ENCODE data around the gene BAD. TPM values are rescaled to one million over a fixed set of nuclear protein-coding genes. Genes with fewer than 3 reads are reported as not detected.

The BAD gene
- polyA plus RNA-seq, 1 donor (not counting 4 experiments of a cell fraction or from before 2014, with no cell fraction given), result 58.3 TPM

DNA sequence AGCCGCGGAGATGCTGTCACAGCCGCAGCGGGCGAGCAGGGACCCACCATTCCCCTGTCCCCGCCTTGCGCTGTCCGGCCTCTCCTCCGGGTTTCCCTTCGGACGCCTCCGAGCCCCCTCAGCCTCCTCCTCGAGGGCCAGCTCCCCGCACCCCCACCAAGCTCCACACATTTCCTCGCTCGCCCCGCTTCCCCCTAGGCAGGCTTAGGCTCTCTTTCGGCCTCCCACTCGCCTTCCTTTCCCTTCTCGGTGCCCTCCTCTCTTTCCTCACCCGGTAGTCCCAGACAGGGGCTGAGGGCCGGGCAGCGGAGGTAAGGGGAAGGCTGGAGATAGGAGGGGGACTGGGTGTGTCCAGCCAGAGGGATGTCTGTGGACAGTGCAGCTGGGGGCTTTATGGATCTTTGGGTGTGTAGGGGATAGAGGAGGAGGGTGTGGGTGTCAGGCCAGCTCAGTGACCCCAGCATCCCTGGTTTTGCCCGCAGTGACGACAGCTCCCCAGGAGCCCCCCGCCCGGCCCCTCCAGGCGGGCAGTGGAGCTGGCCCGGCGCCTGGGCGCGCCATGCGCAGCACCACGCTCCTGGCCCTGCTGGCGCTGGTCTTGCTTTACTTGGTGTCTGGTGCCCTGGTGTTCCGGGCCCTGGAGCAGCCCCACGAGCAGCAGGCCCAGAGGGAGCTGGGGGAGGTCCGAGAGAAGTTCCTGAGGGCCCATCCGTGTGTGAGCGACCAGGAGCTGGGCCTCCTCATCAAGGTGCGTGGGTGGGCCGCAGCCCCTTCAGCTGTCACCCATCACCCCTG, 8.2 kb upstream of the BAD start:
- peaks cover 46% of the 10 kb centered on the region for H3K27me3 ChIP-seq (ENCODE audit: control insufficient read depth, extremely low read depth, insufficient read depth, low read length)
- TF ChIP-seq, protein P1, sequence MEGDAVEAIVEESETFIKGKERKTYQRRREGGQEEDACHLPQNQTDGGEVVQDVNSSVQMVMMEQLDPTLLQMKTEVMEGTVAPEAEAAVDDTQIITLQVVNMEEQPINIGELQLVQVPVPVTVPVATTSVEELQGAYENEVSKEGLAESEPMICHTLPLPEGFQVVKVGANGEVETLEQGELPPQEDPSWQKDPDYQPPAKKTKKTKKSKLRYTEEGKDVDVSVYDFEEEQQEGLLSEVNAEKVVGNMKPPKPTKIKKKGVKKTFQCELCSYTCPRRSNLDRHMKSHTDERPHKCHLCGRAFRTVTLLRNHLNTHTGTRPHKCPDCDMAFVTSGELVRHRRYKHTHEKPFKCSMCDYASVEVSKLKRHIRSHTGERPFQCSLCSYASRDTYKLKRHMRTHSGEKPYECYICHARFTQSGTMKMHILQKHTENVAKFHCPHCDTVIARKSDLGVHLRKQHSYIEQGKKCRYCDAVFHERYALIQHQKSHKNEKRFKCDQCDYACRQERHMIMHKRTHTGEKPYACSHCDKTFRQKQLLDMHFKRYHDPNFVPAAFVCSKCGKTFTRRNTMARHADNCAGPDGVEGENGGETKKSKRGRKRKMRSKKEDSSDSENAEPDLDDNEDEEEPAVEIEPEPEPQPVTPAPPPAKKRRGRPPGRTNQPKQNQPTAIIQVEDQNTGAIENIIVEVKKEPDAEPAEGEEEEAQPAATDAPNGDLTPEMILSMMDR (optimal IDR thresholded peaks at IDR 0.05 in 1 of 3, IDR thresholded peaks at IDR 0.05 in 1 of 3, conservative IDR thresholded peaks at IDR 0.05 in 1 of 3; ENCODE audit: extremely low read depth in 1 of 3, insufficient read depth in 2 of 3, low read length in 3 of 3), result no peak
- peak; percentile 69 for TF ChIP-seq EZH2 (IDR thresholded peaks at IDR 0.05; ENCODE audit: low read length)
- peaks cover 6% of the 10 kb centered on the region for H3K4me1 ChIP-seq (ENCODE audit: control insufficient read depth, extremely low read depth, insufficient read depth, low read length)

DNA sequence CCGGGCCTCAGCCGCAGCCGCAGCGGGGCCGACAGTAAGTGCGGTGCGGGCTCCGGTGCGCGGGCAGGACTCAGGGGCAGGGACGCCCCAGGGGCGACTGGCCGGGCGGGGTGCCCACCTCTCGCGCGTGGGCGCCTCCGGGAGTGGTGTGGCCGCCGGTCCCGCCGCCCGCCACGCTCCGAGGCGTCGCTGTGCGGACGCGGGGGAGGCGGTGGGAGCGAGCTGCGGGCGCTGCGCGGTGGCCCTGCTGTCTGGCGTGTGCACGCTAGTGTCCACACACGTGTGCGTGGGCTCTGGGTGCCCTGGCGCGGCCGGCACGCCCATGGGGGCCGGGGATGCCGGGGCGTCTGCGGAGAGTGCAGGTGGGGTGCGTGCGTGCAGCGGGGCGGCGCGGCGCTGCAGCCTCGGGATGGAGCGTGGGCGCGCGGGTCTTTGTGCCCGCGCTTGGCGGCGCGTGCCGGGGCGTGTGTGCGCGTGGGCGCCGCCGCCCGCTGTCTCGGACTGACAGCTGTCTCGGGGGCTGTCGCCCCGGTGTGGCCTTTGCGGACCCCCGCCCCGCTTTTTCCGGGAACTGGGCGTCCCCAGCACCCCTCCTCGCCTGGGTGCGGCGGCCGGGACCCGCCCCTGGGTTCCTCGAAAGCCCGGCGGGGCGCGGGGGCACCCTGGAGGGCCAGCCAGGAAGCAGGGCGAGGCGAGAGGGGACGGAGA, 7.4 kb upstream of the BAD start:
- no peaks in the 10 kb centered on the region for H3K79me2 ChIP-seq (ENCODE audit: control insufficient read depth, insufficient read depth, low read length)
- H3K4me3 ChIP-seq (ENCODE audit: control insufficient read depth in 2 of 3, extremely low read depth in 1 of 3, insufficient read depth in 2 of 3, low read depth in 1 of 3, low read length in 3 of 3), result peak overlapping the region; percentile 8 to 34 (median 25)
- TF ChIP-seq, protein P1 (optimal IDR thresholded peaks at IDR 0.05 in 1 of 3, IDR thresholded peaks at IDR 0.05 in 1 of 3, conservative IDR thresholded peaks at IDR 0.05 in 1 of 3; ENCODE audit: extremely low read depth in 1 of 3, insufficient read depth in 2 of 3, low read length in 3 of 3), result no peak
- peak; percentile 73 for TF ChIP-seq EZH2 (IDR thresholded peaks at IDR 0.05; ENCODE audit: low read length)
- H3K36me3 ChIP-seq (ENCODE audit: control insufficient read depth in 2 of 2, extremely low read depth in 1 of 2, insufficient read depth in 2 of 2, low read length in 2 of 2), result peaks cover 0 to 4% of the 10 kb centered on the region in 2 experiments
- H3K4me1 ChIP-seq (ENCODE audit: control insufficient read depth, extremely low read depth, insufficient read depth, low read length), result peaks cover 6% of the 10 kb centered on the region
- no peak overlapping the region for H3K27ac ChIP-seq (ENCODE audit: control insufficient read depth, insufficient read depth, low read length)
- FAIRE-seq (no peak), DNase-seq (ENCODE audit: low read depth, low spot score) (no peak)
- H4K20me1 ChIP-seq (ENCODE audit: control insufficient read depth, extremely low read depth, insufficient read depth, low read length), result no peaks in the 10 kb centered on the region
- H3K4me2 ChIP-seq (ENCODE audit: control insufficient read depth, extremely low read depth, insufficient read depth, low read depth, low read length), result peak overlapping the region; percentile 48
- no peak overlapping the region for H3K9ac ChIP-seq (ENCODE audit: control insufficient read depth, extremely low read depth, insufficient read depth, low read length)
- dilution Hi-C loops (cut with MboI; ENCODE audit: extremely low pct_ligation_motif_present, low sequenced_read_pairs), result no loop called here
- H3K27me3 ChIP-seq (ENCODE audit: control insufficient read depth, extremely low read depth, insufficient read depth, low read length), result peaks cover 39% of the 10 kb centered on the region
- no peaks in the 10 kb centered on the region for H3K9me1 ChIP-seq (ENCODE audit: control insufficient read depth, extremely low read depth, insufficient read depth, low read length)
- H2AFZ ChIP-seq (ENCODE audit: control insufficient read depth, low read length), result no peak overlapping the region
- no peaks in the 10 kb centered on the region for H3K9me3 ChIP-seq (ENCODE audit: control insufficient read depth, low read depth, low read length)

More for the DNA sequence above, 8.2 kb upstream of the BAD start:
- Histone ChIP-seq H3K9ac (ENCODE audit: control insufficient read depth, extremely low read depth, insufficient read depth, low read length) (no peak overlapping the region), H3K36me3 (ENCODE audit: control insufficient read depth in 2 of 2, extremely low read depth in 1 of 2, insufficient read depth in 2 of 2, low read length in 2 of 2) (peaks cover 0 to 2% of the 10 kb centered on the region in 2 experiments), H3K27ac (ENCODE audit: control insufficient read depth, insufficient read depth, low read length) (no peak overlapping the region), H2AFZ (ENCODE audit: control insufficient read depth, low read length) (no peak overlapping the region), H4K20me1 (ENCODE audit: control insufficient read depth, extremely low read depth, insufficient read depth, low read length) (no peaks in the 10 kb centered on the region), H3K9me3 (ENCODE audit: control insufficient read depth, low read depth, low read length) (no peaks in the 10 kb centered on the region), H3K4me3 (ENCODE audit: control insufficient read depth in 2 of 3, extremely low read depth in 1 of 3, insufficient read depth in 2 of 3, low read depth in 1 of 3, low read length in 3 of 3) (peak overlapping the region; percentile 8 to 34 (median 25)), H3K4me2 (ENCODE audit: control insufficient read depth, extremely low read depth, insufficient read depth, low read depth, low read length) (peak overlapping the region; percentile 48), H3K79me2 (ENCODE audit: control insufficient read depth, insufficient read depth, low read length) (no peaks in the 10 kb centered on the region), H3K9me1 (ENCODE audit: control insufficient read depth, extremely low read depth, insufficient read depth, low read length) (no peaks in the 10 kb centered on the region)
- FAIRE-seq (no peak), DNase-seq (ENCODE audit: low read depth, low spot score) (no peak)
- dilution Hi-C loops (cut with MboI; ENCODE audit: extremely low pct_ligation_motif_present, low sequenced_read_pairs), result no loop called here

Measured in keratinocyte (primary cell).